Transverse colon (tissue), 4 donors: ENCODE data around the gene CREBBP. TPM values are rescaled to one million over a fixed set of nuclear protein-coding genes. Genes with fewer than 3 reads are reported as not detected.

ENCODE experiments used
- DNase-seq: peaks from one replicate; pipeline ENCODE4 v3.0.0-alpha.2; 2019
- H3K27ac ChIP-seq, 4 donors: fragments of 200-600 bp; sonication (generic); 2 replicates each; pipeline ENCODE4 v1.5.1; 2016 to 2018; ENCODE audit warnings: inconsistent platforms in 4 of 4
- H3K27me3 ChIP-seq: fragments of 200-600 bp; sonication (generic); 2 replicates; pipeline ENCODE4 v1.5.1; 2017; ENCODE audit warnings: inconsistent platforms
- H3K36me3 ChIP-seq, 4 donors: fragments of 200-600 bp; sonication (generic); 2 replicates each; pipeline ENCODE4 v1.5.1; 2017 to 2019; ENCODE audit warnings: inconsistent platforms in 4 of 4
- H3K4me1 ChIP-seq, 4 donors: fragments of 200-600 bp; sonication (generic); 2 replicates each; pipeline ENCODE4 v1.5.1; 2017 to 2020; ENCODE audit warnings: inconsistent platforms in 4 of 4
- H3K4me3 ChIP-seq, 4 donors: fragments of 200-600 bp; sonication (generic); 1 replicate in 1 of 4; 2 replicates in 3 of 4; pipeline versions ENCODE4 v1.5.1 to v1.6.1; 2017 to 2019; ENCODE audit warnings: inconsistent platforms in 4 of 4
- H3K9me3 ChIP-seq, 2 donors: fragments of 200-600 bp; sonication (generic); 2 replicates each; pipeline ENCODE4 v1.5.1; 2017 to 2019; ENCODE audit warnings: inconsistent platforms in 2 of 2
- CTCF ChIP-seq, 5 experiments: fragments of 200-600 bp in 3 of 5; fragments of 450-650 bp in 2 of 5; sonication (generic) in 3 of 5; IDR thresholded peaks; 1 replicate in 2 of 5; 2 replicates in 3 of 5; pipeline ENCODE4 v1.5.1; 2016 to 2017; ENCODE audit warnings: antibody characterized with exemption in 5 of 5, inconsistent platforms in 3 of 5, mild to moderate bottlenecking in 2 of 5, moderate library complexity in 1 of 5
- EP300 ChIP-seq: sonication (generic); formaldehyde crosslinking; IDR thresholded peaks from one replicate; pipeline ENCODE4 v1.6.1; 2017; ENCODE audit warnings: antibody characterized with exemption, low read depth
- POLR2A ChIP-seq: fragments of 450-650 bp; IDR thresholded peaks from one replicate; pipeline ENCODE4 v1.6.1; 2016; ENCODE audit warnings: antibody characterized with exemption, mild to moderate bottlenecking, moderate library complexity
- POLR2AphosphoS5 ChIP-seq, 3 donors: sonication (generic); formaldehyde crosslinking; IDR thresholded peaks; one replicate each; pipeline ENCODE4 v1.6.1; 2016; ENCODE audit warnings: antibody characterized with exemption in 3 of 3
- WGBS, 2 donors: methylation state at CpG; one replicate each; pipeline ENCODE4 v1.1.5; 2018; ENCODE audit warnings: low coverage in 1 of 2; 5-methylcytosine and 5-hydroxymethylcytosine counted together
- in situ Hi-C, 4 donors: fragments of 200-750 bp; cut with MboI; loops; one replicate each; pipeline versions ENCODE4 v1.15.0 to v1.15.1; 2017; ENCODE audit warnings: low sequenced_read_pairs in 3 of 4, low pct_ligation_motif_present in 1 of 4, low pct_unique_long_range_greater_than_20kb in 1 of 4
- intact Hi-C: fragments of 100-400 bp; cut with DNase I; formaldehyde crosslinking; loops from one replicate; pipeline ENCODE4 v1.15.1; 2023; ENCODE audit warnings: low total_unique reads
- total RNA-seq, 4 donors: library from RNA; depleted of rRNA; stranded (reverse); fragments of >200 nt; gene quantifications; one replicate each; pipeline ENCODE4 v1.1.0, GENCODE V29; 2016

Gene CREBBP
- total RNA-seq, 4 donors from 2014 or later: 52.4 to 235 (median 98.7) TPM

- Histone ChIP-seq H3K27ac (no peak overlapping the region), H3K36me3 (no peaks in the 10 kb centered on the region), H3K27me3 (no peaks in the 10 kb centered on the region), H3K9me3 (no peaks in the 10 kb centered on the region), H3K4me1 (peaks cover 0 to 11% (median 4%) of the 10 kb centered on the region in 4 donors), H3K4me3 (no peak overlapping the region)
- TF ChIP-seq EP300 (no peak), POLR2AphosphoS5 (IDR thresholded peaks at IDR 0.05) (no peak), POLR2A (no peak), CTCF (IDR thresholded peaks at IDR 0.05) (no peak)
- 71 to 92% methylated on average over 1 to 3 of the region's 3 CpGs for WGBS, 2 donors
- intact Hi-C loops: no loop called here
- DNase-seq: no peak
- in situ Hi-C loops: no loop called here
These were observed 69.7 kb downstream of the CREBBP start for GRCh38 chr16:3810818-3811217.

GRCh38 chr16:3810198-3810664, 70.3 kb downstream of the CREBBP start:
- Histone ChIP-seq H3K9me3 (no peaks in the 10 kb centered on the region), H3K4me3 (no peak overlapping the region), H3K27ac (no peak overlapping the region), H3K27me3 (no peaks in the 10 kb centered on the region), H3K4me1 (peaks cover 0 to 12% (median 5%) of the 10 kb centered on the region in 4 donors), H3K36me3 (no peaks in the 10 kb centered on the region)
- in situ Hi-C loops (no loop called here), intact Hi-C loops (no loop called here)
- TF ChIP-seq POLR2AphosphoS5 (IDR thresholded peaks at IDR 0.05): no peak
- TF ChIP-seq CTCF (IDR thresholded peaks at IDR 0.05): no peak
- TF ChIP-seq POLR2A: no peak
- no peak for TF ChIP-seq EP300
- DNase-seq: no peak
- WGBS, 2 donors: 78 to 88% methylated on average over 4 to 6 of the region's 6 CpGs

GRCh38 chr16:3808308-3809063, 72.0 kb downstream of the CREBBP start:
- H3K9me3 ChIP-seq: no peaks in the 10 kb centered on the region
- whole genome bisulfite sequencing, 2 donors: 89 to 90% methylated on average over 2 to 9 of the region's 9 CpGs
- H3K27me3 ChIP-seq: no peaks in the 10 kb centered on the region
- no peak overlapping the region for H3K4me3 ChIP-seq
- TF ChIP-seq CTCF (IDR thresholded peaks at IDR 0.05) (no peak), POLR2AphosphoS5 (IDR thresholded peaks at IDR 0.05) (no peak), POLR2A (no peak), EP300 (no peak)
- in situ Hi-C loops: no loop called here
- H3K27ac ChIP-seq: no peak overlapping the region
- no peaks in the 10 kb centered on the region for H3K36me3 ChIP-seq
- no peak for DNase-seq
- peaks cover 0 to 27% (median 9%) of the 10 kb centered on the region in 4 donors for H3K4me1 ChIP-seq
- intact Hi-C loops: no loop called here

- DNase-seq: no peak
- no peaks in the 10 kb centered on the region for H3K36me3 ChIP-seq
- H3K4me3 ChIP-seq: no peak overlapping the region
- no peak for TF ChIP-seq POLR2A
- no peak for TF ChIP-seq POLR2AphosphoS5 (IDR thresholded peaks at IDR 0.05)
- TF ChIP-seq CTCF (IDR thresholded peaks at IDR 0.05): no peak
- TF ChIP-seq EP300: no peak
- no peaks in the 10 kb centered on the region for H3K27me3 ChIP-seq
- no peak overlapping the region for H3K27ac ChIP-seq
- peaks cover 0 to 27% (median 9%) of the 10 kb centered on the region in 4 donors for H3K4me1 ChIP-seq
- intact Hi-C loops (no loop called here), in situ Hi-C loops (no loop called here)
- WGBS, 2 donors: 47 to 80% methylated on average over 2 to 3 of the region's 3 CpGs
- no peaks in the 10 kb centered on the region for H3K9me3 ChIP-seq
These were observed 72.9 kb downstream of the CREBBP start for GRCh38 chr16:3807425-3808123.
